HG03565 (cell line): ENCODE measurements around the gene PLCB3.
A peak's percentile ranks its signal among the peaks of the same experiment; 100 is the strongest.
"Not testable (repeated sequence)": the region's sequence is repeated elsewhere in the genome, so short reads cannot be mapped to it uniquely, and the experiment has no call there.

ENCODE experiments used
- ATAC-seq: cut with Tn5 transposase; IDR thresholded peaks from one replicate; pipeline ENCODE4 v1.9.1; 2021; ENCODE audit warnings: mild to moderate bottlenecking, moderate library complexity; ENCODE audit not compliant: unreplicated experiment

PLCB3 gene

GRCh38 chr11:64303109-64304031 is 52.0 kb downstream of the PLCB3 start:
- ATAC-seq = no peak

- ATAC-seq = no peak
Measured at GRCh38 chr11:64304032-64304315, 52.6 kb downstream of the PLCB3 start.

DNA sequence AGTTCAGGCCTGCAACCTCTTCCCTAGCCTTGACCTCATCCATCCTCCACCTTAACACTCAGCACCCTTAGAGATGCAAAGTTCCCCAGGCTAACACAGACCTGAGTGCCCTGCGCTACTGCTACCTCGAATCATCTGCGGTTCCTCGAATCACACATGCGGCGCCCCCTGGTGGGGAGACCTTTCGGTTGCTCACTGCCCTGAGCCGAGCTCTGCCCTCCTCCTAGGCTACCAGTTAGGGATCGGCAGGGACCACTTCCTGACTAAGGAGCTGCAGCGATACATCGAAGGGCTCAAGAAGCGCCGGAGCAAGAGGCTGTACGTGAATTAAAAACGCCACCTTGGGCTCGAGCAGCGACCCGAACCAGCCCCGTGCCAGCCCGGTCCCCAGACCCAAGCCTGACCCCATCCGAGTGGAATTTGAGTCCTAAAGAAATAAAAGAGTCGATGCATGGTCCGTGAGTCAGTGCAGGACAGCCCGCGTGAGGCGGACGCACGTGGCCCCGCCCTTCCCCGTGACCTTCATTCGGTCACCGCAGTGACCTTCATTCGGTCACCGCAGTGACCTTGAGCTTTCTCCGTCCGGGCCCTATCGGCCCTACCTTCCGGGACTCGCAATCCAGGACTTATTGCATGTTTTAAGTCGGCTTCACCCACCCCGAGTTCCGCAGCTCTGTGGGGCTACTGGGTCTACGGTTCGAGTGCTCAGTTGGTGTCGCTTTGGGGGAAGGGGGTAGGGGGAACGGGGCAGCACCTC is 53.2 kb downstream of the PLCB3 start:
- peak; percentile 21 for ATAC-seq

DNA sequence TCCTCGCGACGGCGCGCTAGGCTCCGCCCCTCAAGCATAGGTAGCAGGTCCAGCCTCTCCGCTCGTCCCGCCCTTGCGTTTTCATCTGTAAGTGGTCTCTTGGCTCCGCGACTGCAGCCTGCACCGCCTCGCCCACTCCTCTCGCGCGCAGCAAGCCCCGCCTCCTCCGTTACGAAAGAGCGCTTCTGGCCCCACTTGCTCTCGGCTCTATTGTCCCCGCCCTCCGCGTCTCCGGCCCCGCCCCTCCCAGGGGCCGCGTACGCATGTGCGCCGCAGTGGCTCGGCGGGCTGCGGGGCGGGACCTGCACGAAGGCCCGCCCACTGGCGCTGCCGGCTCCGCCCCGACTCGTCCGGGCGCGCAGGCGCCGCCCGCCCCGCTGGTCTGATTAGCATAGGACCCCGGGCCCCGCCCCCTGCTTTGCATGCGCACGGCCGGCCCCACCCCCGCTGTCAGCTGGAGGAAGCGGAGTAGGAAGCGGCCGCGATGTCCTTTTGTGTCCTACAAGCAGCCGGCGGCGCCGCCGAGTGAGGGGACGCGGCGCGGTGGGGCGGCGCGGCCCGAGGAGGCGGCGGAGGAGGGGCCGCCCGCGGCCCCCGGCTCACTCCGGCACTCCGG is 53.9 kb downstream of the PLCB3 start, which contains the start of gene ESRRA:
TSS of gene ESRRA (plus strand) at position 450 of the 616 bp plus-strand sequence. CDS start 1,656 bp downstream, outside the sequence.
- ATAC-seq = peak; percentile 60

GRCh38 chr11:64305691-64306562 is 54.6 kb downstream of the PLCB3 start:
- no peak for ATAC-seq

- ATAC-seq = no peak
Measured at GRCh38 chr11:64306563-64306875, 55.2 kb downstream of the PLCB3 start.

GRCh38 chr11:64306876-64307622 is 55.7 kb downstream of the PLCB3 start:
- ATAC-seq = no peak

- not testable (repeated sequence) for ATAC-seq
Measured at GRCh38 chr11:64307795-64308194, 56.5 kb downstream of the PLCB3 start.

- no peak for ATAC-seq
Measured at GRCh38 chr11:64312947-64313346, 61.6 kb downstream of the PLCB3 start.

DNA sequence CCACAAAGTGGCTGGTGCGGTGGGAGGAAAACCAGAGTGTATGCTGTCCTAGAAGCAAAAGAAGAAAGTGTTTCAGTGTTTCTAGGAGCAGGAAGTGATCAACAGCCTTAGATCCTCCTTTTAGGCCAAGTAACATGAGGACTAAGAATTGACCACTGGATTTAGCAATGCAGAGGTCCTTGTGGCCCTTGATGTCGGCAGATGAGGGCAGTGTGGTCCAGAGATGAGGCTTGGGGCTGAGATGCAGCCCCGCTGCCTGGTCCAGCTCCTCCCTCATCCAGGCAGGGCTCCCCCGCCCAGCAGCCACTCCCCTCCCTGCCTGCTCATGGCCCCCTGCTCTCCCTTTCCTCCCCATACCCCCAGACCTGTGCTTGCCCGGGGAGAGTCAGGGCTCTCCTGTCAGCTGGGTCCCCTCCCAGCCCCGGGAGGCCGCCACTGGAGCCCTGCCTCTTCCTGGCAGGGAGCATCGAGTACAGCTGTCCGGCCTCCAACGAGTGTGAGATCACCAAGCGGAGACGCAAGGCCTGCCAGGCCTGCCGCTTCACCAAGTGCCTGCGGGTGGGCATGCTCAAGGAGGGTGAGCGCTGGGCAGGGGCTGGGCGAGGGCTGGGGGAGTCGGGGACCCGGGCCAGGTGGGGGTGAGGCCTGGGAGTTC is 62.3 kb downstream of the PLCB3 start:
- no peak for ATAC-seq

- no peak for ATAC-seq
Measured at GRCh38 chr11:64314146-64314804, 62.9 kb downstream of the PLCB3 start.

- no peak for ATAC-seq
Measured at GRCh38 chr11:64314805-64315561, 63.7 kb downstream of the PLCB3 start.

- not testable (repeated sequence) for ATAC-seq
Measured at GRCh38 chr11:64315667-64316526, 64.6 kb downstream of the PLCB3 start.

GRCh38 chr11:64316672-64317324 is 65.5 kb downstream of the PLCB3 start:
- ATAC-seq = no peak

DNA sequence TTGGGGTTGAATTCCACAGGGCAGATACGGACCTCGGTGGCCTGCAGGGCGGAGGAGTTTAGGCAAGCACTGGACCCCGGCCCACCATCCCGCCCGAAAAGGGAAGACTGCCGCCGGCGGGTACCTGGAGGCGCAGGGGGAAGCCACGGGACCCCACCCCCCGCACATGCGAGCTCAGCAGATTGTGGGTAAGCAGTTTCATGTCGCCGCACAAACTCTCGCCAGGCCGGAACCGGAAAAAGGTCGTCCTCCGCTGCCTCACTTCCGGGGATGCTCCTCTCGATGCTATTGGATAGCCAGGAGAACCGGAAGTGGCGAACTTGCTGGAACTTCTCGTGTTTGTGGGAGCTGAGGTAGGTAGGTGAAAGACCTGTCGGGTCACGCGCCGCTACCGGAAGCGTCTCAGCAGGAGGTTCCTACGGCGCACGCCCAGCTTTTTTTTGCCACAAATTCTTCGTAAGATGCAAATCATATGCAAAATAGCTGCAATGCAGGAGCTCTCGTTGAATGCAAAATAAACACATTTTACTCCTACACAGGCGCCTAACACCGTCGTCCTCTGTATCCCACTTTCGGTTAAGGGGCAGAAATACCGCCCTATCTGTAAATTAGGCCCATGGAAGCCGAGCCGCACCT is 66.1 kb downstream of the PLCB3 start, which contains the start of gene TRMT112:
TSS of gene TRMT112 (minus strand) at position 235 of the 636 bp plus-strand sequence. CDS start at position 202, 33 bp downstream.
- peak; percentile 50 for ATAC-seq
